H1 (cell line): ENCODE results near the gene HSPA1A. TPM values are rescaled to one million over a fixed set of nuclear protein-coding genes. Genes with fewer than 3 reads are reported as not detected.

Experiments used
- CBX8 ChIP-seq: fragments of 300-800, 300-1000 bp; sonication (generic); IDR thresholded peaks from 2 replicates; pipeline ENCODE4 v1.7.1; 2016; ENCODE audit warnings: low read depth, low read length, borderline replicate concordance
- polyA plus RNA-seq, 7 experiments: library from polyadenylated mRNA; depleted of rRNA in 3 of 7; stranded (reverse) in 5 of 7; unstranded in 2 of 7; fragments of >200 nt in 5 of 7; fragments of 200-250 nt in 2 of 7; gene quantifications; 1 replicate in 5 of 7; 2 replicates in 1 of 7; 4 replicates in 1 of 7; pipeline versions ENCODE4 v1.2.1 to v1.2.3, GENCODE V29; 2011 to 2013; ENCODE audit warnings: missing spikeins in 2 of 7, mixed read lengths in 2 of 7
- total RNA-seq: library from RNA; stranded (reverse); fragmentation: NEBNext Ultra II Directional; extraction: Animal tissue kit (Norgen Biotek cat#: 25700); gene quantifications from 2 replicates; pipeline ENCODE4 v1.2.1, GENCODE V29; 2021

Gene HSPA1A
- total and polyA plus RNA-seq, 2 of the 8 experiments (the other 6 are each of a cell fraction or from before 2014, with no cell fraction given), result 40.7 to 54.0 TPM

GRCh38 chr6:31778999-31779885, 36.1 kb upstream of the HSPA1A start (continued):
- TF ChIP-seq CBX8, result no peak
